RPMI7951 (cell line): ENCODE data around the gene KRTAP4-8. TPM values are rescaled to one million over a fixed set of nuclear protein-coding genes. Genes with fewer than 3 reads are reported as not detected.
A peak's percentile ranks its signal among the peaks of the same experiment; 100 is the strongest.
"Not testable (repeated sequence)": the region's sequence is repeated elsewhere in the genome, so short reads cannot be mapped to it uniquely, and the experiment has no call there.

Source experiments
- DNase-seq: peaks from one replicate; pipeline ENCODE4 v3.0.0-alpha.2; 2012; ENCODE audit warnings: low read depth
- total RNA-seq: library from RNA; depleted of rRNA; stranded (reverse); fragments of >200 nt; shearing (Covaris generic); gene quantifications from 2 replicates; pipeline ENCODE4 v1.2.3, GENCODE V29; 2014; rRNA removed

Gene KRTAP4-8
- total RNA-seq, 1 experiment from 2014 or later, result not detected

DNA sequence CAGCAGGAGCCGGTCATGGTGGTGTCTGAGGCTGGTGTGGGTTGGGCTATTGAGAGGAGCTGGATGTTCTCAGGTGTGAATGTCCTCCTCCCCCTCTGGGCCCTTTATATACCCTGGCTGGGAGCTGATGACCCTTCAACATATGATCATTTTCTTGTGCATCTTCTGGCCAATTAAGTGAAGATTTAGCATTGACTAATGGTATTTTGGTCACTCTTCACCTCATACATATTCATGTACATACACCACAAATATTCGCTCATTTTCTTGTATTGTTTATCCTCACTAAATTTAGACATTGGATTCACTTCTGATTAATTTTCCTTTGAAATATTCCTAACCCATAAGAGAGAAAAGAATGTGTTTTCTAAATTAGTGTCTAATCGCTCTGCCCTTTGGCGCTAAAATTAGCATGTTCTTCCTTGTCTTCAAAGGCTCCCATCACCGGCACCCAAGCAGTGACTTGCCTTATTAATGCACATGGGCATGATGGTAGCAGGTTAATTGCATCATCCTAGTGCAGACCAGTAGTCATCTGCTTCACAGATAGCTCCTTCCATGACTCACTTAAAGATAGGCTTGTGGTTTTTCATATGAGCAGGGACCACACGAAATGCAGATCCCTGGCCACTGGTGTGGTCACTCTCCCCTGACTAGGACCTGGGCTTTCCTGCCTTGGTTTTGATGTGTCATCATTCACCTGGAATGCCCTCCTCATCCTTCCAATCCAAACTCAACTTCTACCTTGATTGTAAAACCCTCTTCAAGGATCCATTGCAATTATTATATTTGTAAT is 31.9 kb downstream of the KRTAP4-8 start, which contains the start of gene KRTAP2-4:
Gene KRTAP2-4 (minus strand): TSS at position 51 of the 796 bp plus-strand sequence. CDS start 34 bp downstream, at position 17.
- peak; percentile 96 for DNase-seq

DNA sequence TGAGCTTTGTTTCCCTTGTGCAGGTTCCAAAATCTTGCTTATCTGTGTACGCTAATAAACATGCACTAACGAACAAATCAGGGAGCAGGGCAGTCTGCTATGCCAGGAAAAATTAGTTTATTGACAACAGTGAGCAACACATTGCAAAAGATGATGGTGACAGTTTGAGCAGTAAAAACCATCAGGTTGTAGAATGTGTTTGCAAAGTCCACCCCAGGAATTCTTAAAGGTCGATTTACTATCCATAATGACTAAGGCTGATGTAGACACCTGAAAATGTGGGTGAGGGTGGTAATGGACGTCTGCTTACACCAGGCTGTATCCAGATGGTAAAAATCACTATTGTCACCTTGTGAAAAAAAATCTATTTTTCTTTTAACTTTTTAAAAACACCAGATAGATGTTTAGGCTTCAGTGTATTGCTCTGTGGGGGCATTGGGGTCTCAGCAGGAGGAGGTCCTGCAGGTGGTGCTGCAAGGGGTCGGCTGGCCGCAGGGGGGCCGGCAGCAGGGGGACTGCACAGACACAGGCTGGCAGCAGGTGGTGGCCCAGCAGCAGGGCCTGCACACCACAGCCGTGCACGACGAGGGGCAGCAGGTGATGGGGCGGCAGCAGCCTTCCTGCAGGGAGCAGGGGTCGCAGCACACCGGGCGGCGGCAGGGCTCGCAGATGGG is 32.8 kb downstream of the KRTAP4-8 start:
- DNase-seq, result not testable (repeated sequence)

DNA sequence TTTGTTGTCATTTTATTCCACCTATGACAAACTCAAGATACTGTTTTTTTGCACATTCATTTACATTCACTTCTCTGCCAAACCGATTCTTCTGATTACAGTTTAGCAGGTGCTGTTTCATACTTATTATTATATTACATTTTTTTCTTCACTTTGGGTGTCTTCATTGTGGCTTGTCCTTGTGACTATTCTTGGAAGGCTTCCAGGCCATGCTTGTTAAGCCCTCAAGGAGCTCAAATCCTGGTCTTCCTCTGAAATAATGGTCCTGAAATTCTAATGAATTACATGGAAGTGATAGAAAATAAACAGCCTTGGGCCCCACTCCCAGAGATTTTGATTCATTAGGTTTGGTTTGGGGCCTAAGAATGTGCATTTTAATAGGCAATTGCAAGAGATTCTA is 33.6 kb downstream of the KRTAP4-8 start:
- no peak for DNase-seq

DNA sequence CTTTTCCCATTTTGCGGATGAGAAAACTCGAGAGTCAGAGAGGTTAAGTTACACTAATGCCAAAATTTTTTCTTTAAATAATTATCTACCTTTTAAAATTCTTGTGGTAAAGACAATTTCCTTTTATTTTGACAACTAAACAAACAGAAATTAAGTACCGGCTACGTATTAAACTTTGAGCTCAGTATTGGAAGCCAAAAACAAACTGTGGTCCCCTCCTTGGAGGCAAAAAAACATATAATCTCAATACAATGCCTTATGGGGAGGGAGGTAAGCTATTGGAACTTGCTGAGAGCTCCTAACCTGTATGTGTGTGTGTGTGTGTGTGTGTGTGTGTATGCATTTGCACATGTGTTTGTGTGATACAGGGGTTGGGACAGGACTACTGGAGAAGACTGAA is 34.5 kb downstream of the KRTAP4-8 start:
- DNase-seq, result no peak

DNA sequence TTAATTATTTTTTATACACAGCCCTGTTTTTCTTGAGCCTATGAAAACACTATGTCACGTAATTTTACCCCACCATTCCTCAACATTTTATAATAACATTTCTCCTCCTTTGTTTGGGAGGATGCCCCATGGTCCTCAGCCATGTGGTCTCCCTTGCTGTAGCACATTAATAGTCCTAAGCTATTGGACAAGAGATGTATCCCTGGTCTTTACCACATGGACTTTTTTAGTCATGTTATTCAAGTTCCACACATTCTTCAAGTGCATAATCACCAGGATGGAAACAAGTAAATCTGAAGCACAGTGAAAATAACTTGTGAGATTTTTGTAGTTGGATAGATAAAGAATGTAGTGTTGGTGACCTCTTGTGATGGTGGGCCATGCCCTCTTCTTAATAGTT is 36.0 kb downstream of the KRTAP4-8 start:
- peak; percentile 88 for DNase-seq

DNA sequence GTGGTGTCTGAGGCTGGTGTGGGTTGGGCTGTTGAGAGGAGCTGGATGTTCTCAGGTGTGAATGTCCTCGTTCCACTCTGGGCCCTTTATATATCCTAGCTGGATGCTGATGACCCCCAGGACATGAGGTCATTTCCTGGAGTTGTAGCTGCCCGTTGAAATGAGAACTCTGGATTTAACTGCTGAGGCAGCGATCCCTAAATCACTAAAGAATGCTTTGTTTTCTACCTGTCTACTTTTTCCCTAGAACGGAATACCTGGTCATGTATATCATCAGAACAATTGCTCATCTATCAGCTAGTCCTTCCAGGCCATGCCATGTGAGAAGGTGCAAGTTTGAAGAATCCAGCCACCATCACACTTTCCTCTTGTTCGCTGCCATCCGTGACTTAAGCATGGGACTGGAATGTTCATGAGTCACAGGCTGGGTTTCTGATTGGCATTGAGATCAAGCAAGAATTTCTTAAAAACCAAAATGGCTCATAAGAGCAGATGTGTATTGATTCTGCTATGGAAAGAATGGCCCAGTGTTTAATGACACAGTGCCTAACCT is 37.8 kb downstream of the KRTAP4-8 start, which contains the start of gene KRTAP2-3:
Gene KRTAP2-3 (minus strand): TSS at position 63 of the 553 bp plus-strand sequence. CDS start 64 bp downstream, outside the sequence.
- peak; percentile 93 for DNase-seq

DNA sequence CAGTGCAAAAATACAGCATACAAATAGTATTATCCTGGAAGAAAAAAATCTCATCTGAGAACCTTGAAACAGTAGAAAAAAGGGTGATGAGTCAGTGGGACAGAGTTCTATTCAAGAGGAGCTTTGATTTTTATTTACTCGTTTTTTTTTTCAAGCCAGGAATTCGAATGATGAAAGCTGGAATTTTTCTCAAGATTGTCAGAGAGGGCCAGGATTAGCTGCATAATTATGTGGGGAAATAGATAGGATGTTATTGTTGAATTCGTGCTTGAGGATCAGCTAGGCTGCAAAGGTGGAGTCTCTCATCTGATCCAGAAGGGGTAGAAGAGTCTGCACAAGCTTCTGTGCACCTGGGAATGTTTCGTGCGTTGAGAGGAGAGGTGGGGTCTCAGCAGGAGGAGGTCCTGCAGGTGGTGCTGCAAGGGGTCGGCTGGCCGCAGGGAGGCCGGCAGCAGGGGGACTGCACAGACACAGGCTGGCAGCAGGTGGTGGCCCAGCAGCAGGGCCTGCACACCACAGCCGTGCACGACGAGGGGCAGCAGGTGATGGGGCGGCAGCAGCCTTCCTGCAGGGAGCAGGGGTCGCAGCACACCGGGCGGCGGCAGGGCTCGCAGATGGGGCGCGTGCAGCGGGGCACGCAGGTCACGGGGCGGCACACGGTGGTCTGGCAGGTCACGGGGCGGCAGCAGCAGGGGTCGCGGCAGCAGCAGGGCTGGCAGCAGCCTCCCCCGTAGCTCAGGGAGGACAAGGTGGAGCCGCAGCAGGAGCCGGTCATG is 38.5 kb downstream of the KRTAP4-8 start:
- peak; percentile 81 for DNase-seq

DNA sequence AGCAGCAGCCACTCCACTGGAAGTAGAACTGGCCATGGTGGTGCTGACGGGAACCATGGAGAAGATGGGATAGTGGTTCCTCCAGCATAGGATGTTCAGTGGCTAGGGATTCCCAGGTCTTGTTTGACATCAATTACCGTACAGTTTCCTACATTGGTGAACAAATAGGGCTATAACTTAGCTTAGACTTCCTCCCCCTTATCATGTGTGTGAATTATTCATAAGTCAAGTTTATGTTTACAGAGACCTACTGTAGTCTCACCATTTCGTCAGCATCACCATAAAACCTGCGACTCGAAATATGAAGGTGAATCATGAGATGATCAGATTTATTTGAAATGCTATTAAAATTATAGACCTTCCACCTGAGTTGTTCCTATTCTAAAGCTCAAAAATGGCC is 39.2 kb downstream of the KRTAP4-8 start:
- DNase-seq, result no peak

DNA sequence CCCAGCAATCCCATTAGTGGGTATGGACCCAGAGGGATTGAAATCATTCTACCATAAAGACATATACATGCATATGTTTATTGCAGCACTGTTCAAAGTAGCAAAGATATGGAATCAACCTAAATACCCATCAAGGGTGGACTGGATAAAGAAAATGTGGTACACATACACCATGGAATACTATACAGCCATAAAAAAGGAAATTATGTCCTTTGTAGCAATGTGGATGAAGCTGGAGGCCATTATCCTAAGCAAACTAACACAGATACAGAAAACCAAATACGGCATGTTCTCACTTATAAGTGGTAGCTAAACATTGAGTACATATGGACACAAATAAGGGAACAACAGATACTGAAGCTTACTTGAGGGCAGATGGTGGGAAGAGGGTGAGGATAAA is 40.4 kb downstream of the KRTAP4-8 start:
- no peak for DNase-seq

DNA sequence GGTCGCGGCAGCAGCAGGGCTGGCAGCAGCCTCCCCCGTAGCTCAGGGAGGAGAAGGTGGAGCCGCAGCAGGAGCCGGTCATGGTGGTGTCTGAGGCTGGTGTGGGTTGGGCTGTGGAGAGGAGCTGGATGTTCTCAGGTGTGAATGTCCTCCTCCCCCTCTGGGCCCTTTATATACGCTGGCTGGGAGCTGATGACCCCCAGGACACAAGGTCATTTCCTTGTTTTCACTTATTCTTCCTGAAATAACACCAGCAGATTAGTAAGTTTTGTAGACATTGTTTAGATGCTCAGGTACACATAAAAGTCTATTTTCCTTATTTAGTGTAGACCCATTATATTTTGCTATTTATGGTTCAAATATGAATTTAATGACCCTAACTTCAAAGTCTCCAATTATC is 42.8 kb downstream of the KRTAP4-8 start, which contains the start of gene KRTAP2-2:
Gene KRTAP2-2 (minus strand): TSS at position 101 of the 400 bp plus-strand sequence. CDS start 19 bp downstream, at position 82.
- not testable (repeated sequence) for DNase-seq

DNA sequence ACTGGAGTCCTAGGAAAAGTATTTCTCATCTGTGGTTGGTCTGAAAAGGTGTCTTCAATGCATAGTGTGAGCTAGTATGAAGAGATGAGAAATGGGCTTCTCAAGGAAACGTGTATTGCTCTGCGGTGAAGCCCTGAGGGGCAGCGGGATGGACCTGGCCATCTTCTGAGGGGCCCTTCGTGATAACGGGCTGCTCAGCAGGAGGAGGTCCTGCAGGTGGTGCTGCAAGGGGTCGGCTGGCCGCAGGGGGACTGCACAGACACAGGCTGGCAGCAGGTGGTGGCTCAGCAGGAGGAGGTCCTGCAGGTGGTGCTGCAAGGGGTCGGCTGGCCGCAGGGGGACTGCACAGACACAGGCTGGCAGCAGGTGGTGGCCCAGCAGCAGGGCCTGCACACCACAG is 43.4 kb downstream of the KRTAP4-8 start:
- DNase-seq, result not testable (repeated sequence)

DNA sequence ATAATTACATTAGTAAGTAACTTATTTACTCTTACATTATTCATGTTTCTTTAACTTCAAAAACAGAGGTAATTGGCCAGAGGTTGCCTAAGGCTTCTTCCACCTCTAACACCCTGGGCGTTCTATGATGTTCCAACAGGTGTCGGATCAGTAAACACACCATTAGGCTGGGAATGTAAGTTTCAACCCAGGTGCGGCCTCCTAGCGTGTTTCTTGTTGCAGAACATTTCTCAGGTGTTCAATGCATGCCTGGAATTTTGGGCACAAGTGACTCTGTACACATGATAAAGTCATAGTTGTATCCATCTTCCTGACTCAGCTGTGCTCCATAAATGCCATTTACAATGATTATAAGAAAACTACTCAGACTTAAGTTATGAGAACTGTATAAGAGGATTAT is 43.9 kb downstream of the KRTAP4-8 start:
- no peak for DNase-seq

DNA sequence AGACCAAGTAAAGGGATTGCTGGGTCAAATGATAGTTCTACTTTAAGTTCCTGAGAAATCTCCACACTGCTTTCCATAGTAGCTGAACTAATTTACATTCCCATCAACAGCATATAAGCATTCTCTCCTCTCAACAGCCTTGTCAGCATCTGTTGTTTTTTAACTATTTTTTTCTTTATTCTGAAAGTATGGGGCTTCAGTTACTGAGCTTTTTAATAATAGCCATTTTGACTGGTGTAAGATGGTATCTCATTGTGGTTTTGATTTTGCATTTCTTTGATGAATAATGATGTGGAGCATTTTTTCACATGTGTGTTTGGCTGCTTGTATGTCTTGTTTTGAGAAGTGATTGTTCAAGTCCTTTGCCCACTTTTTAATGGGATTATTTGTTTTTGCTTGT is 45.4 kb downstream of the KRTAP4-8 start:
- peak; percentile 66 for DNase-seq

DNA sequence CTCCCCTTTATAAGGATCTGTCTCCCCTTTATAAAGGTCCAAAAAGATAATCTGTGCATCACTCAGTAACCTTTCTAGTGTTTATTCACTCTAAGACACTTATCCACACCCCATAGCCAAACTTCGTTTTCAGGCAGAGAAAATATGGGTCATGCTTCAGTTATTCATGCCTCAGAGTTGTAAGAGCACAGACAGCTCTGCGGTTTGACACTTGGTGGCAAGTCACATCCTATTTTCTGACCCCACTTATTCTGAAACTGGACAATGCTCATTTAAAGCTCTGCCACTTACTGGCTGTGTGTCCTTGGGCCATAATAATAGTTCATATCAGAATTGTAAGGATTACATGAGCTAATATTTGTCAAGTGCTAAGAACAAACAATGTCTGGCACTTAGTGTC is 48.8 kb downstream of the KRTAP4-8 start:
- DNase-seq, result peak; percentile 90

DNA sequence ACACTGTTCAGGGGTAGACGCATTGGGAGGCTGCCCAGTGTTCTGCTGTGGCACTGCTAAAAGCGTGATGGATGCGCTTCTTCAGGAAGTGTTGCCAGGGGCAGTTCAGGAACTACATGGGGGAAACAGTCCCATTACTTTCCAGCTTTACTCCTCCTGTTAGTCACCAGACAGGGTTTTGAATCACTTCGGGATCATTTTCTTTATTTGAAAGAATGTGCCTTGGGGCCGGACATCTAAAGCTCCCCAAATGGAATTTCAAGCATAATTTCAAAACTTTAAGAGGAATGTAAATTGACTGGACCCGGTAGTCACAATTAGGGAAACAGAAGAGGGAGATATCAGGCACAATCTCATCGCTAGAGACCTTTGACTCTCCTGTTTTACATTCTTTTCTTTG is 49.5 kb downstream of the KRTAP4-8 start:
- peak; percentile 92 for DNase-seq

Other genes with a start within 250 kb of the KRTAP4-8 start
- not detected in 2 replicates for gene KRT12, start 230.9 kb downstream of the KRTAP4-8 start, total RNA-seq
- gene KRT20, start 212.9 kb downstream of the KRTAP4-8 start, total RNA-seq, result not detected in 2 replicates
- gene KRT23, start 160.5 kb downstream of the KRTAP4-8 start, total RNA-seq, result 0.20 TPM in 1 of 2 replicates, not detected in the other
- 0.24 TPM in 1 of 2 replicates, not detected in the other for gene KRT39, start 131.2 kb downstream of the KRTAP4-8 start, total RNA-seq
- gene KRT40, start 113.8 kb downstream of the KRTAP4-8 start, total RNA-seq, result not detected in 2 replicates
- gene KRTAP3-3, start 104.0 kb downstream of the KRTAP4-8 start, total RNA-seq, result not detected in 2 replicates
- gene KRTAP3-2, start 98.2 kb downstream of the KRTAP4-8 start, total RNA-seq, result not detected in 2 replicates
- not detected in 2 replicates for gene KRTAP3-1, start 89.0 kb downstream of the KRTAP4-8 start, total RNA-seq
- not detected in 2 replicates for gene KRTAP1-5, start 70.9 kb downstream of the KRTAP4-8 start, total RNA-seq
- not detected in 2 replicates for gene KRTAP1-4, start 67.9 kb downstream of the KRTAP4-8 start, total RNA-seq
- not detected in 2 replicates for gene KRTAP1-3, start 63.3 kb downstream of the KRTAP4-8 start, total RNA-seq
- gene KRTAP1-1, start 56.7 kb downstream of the KRTAP4-8 start, total RNA-seq, result not detected in 2 replicates
- 0.48 TPM in 1 of 2 replicates, not detected in the other for gene KRTAP2-1, start 50.8 kb downstream of the KRTAP4-8 start, total RNA-seq
- gene KRTAP2-2, start 42.9 kb downstream of the KRTAP4-8 start, total RNA-seq, result not detected in 2 replicates
- not detected in 2 replicates for gene KRTAP2-3, start 38.0 kb downstream of the KRTAP4-8 start, total RNA-seq
- not detected in 2 replicates for gene KRTAP2-4, start 32.3 kb downstream of the KRTAP4-8 start, total RNA-seq
- not detected in 2 replicates for gene KRTAP4-7, start 14.0 kb downstream of the KRTAP4-8 start, total RNA-seq
- gene KRTAP4-16, start 4.1 kb upstream of the KRTAP4-8 start, total RNA-seq, result not detected in 2 replicates
- not detected in 2 replicates for gene KRTAP4-9, start 7.2 kb upstream of the KRTAP4-8 start, total RNA-seq
- not detected in 2 replicates for gene KRTAP4-11, start 20.2 kb upstream of the KRTAP4-8 start, total RNA-seq
- not detected in 2 replicates for gene KRTAP4-12, start 26.0 kb upstream of the KRTAP4-8 start, total RNA-seq
- gene KRTAP4-6, start 42.4 kb upstream of the KRTAP4-8 start, total RNA-seq, result not detected in 2 replicates
- not detected in 2 replicates for gene KRTAP4-5, start 51.7 kb upstream of the KRTAP4-8 start, total RNA-seq
- gene KRTAP4-4, start 62.6 kb upstream of the KRTAP4-8 start, total RNA-seq, result not detected in 2 replicates
- not detected in 2 replicates for gene KRTAP4-3, start 70.1 kb upstream of the KRTAP4-8 start, total RNA-seq
- gene KRTAP4-2, start 80.1 kb upstream of the KRTAP4-8 start, total RNA-seq, result not detected in 2 replicates
- not detected in 2 replicates for gene KRTAP4-1, start 86.8 kb upstream of the KRTAP4-8 start, total RNA-seq
- not detected in 2 replicates for gene KRTAP9-1, start 91.7 kb upstream of the KRTAP4-8 start, total RNA-seq
- not detected in 2 replicates for gene KRTAP9-2, start 128.5 kb upstream of the KRTAP4-8 start, total RNA-seq
- gene KRTAP9-3, start 134.3 kb upstream of the KRTAP4-8 start, total RNA-seq, result not detected in 2 replicates
- not detected in 2 replicates for gene KRTAP9-8, start 139.9 kb upstream of the KRTAP4-8 start, total RNA-seq
- gene KRTAP9-4, start 151.5 kb upstream of the KRTAP4-8 start, total RNA-seq, result not detected in 2 replicates
- not detected in 2 replicates for gene KRTAP9-9, start 157.2 kb upstream of the KRTAP4-8 start, total RNA-seq
- not detected in 2 replicates for gene KRTAP9-6, start 167.2 kb upstream of the KRTAP4-8 start, total RNA-seq
- gene KRTAP9-7, start 177.6 kb upstream of the KRTAP4-8 start, total RNA-seq, result not detected in 2 replicates
- not detected in 2 replicates for gene KRTAP29-1, start 204.7 kb upstream of the KRTAP4-8 start, total RNA-seq
- gene KRTAP16-1, start 211.2 kb upstream of the KRTAP4-8 start, total RNA-seq, result not detected in 2 replicates
- not detected in 2 replicates for gene KRTAP17-1, start 217.6 kb upstream of the KRTAP4-8 start, total RNA-seq